ENCODE results near the gene KAT6B. TPM values are rescaled to one million over a fixed set of nuclear protein-coding genes. Genes with fewer than 3 reads are reported as not detected.
A peak's percentile ranks its signal among the peaks of the same experiment; 100 is the strongest.

Gene KAT6B
- total RNA-seq, 1 donor from 2014 or later, result 48.3 TPM

GRCh38 chr10:75065076-75065475 lies 238.7 kb downstream of the KAT6B start:
- H3K27me3 Mint-ChIP-seq, result no peaks in the 10 kb centered on the region
- no peaks in the 10 kb centered on the region for H3K9me3 Mint-ChIP-seq
- H3K36me3 Mint-ChIP-seq, result no peaks in the 10 kb centered on the region
- peaks cover 26% of the 10 kb centered on the region for H3K4me1 Mint-ChIP-seq (ENCODE audit: unreplicated experiment)
- no peak for TF ChIP-seq CTCF (conservative IDR thresholded peaks at IDR 0.05)
- H3K27ac Mint-ChIP-seq, result no peak overlapping the region
- DNase-seq (ENCODE audit: extremely low spot score, unreplicated experiment), result no peak
- H3K4me3 Mint-ChIP-seq, result no peak overlapping the region

GRCh38 chr10:75066271-75066670 lies 239.9 kb downstream of the KAT6B start:
- no peak for TF ChIP-seq CTCF (conservative IDR thresholded peaks at IDR 0.05)
- DNase-seq (ENCODE audit: extremely low spot score, unreplicated experiment), result no peak
- no peaks in the 10 kb centered on the region for H3K27me3 Mint-ChIP-seq
- no peaks in the 10 kb centered on the region for H3K9me3 Mint-ChIP-seq
- no peak overlapping the region for H3K27ac Mint-ChIP-seq
- H3K36me3 Mint-ChIP-seq, result no peaks in the 10 kb centered on the region
- H3K4me1 Mint-ChIP-seq (ENCODE audit: unreplicated experiment), result peaks cover 36% of the 10 kb centered on the region
- H3K4me3 Mint-ChIP-seq, result no peak overlapping the region

- no peak overlapping the region for H3K27ac Mint-ChIP-seq
- H3K27me3 Mint-ChIP-seq, result no peaks in the 10 kb centered on the region
- H3K9me3 Mint-ChIP-seq, result no peaks in the 10 kb centered on the region
- H3K4me1 Mint-ChIP-seq (ENCODE audit: unreplicated experiment), result peaks cover 31% of the 10 kb centered on the region
- no peak overlapping the region for H3K4me3 Mint-ChIP-seq
- no peak for DNase-seq (ENCODE audit: extremely low spot score, unreplicated experiment)
- TF ChIP-seq CTCF (conservative IDR thresholded peaks at IDR 0.05), result no peak
- no peaks in the 10 kb centered on the region for H3K36me3 Mint-ChIP-seq
Observed at GRCh38 chr10:75067272-75067671, 240.9 kb downstream of the KAT6B start.

GRCh38 chr10:75068523-75068922 lies 242.1 kb downstream of the KAT6B start:
- Mint-ChIP-seq H3K4me1 (ENCODE audit: unreplicated experiment) (peaks cover 24% of the 10 kb centered on the region), H3K4me3 (no peak overlapping the region), H3K36me3 (no peaks in the 10 kb centered on the region), H3K27ac (no peak overlapping the region), H3K27me3 (no peaks in the 10 kb centered on the region), H3K9me3 (no peaks in the 10 kb centered on the region)
- no peak for TF ChIP-seq CTCF (conservative IDR thresholded peaks at IDR 0.05)
- DNase-seq (ENCODE audit: extremely low spot score, unreplicated experiment), result no peak

GRCh38 chr10:75070476-75070875 lies 244.1 kb downstream of the KAT6B start:
- no peak for DNase-seq (ENCODE audit: extremely low spot score, unreplicated experiment)
- no peak overlapping the region for H3K4me3 Mint-ChIP-seq
- peaks cover 27% of the 10 kb centered on the region for H3K4me1 Mint-ChIP-seq (ENCODE audit: unreplicated experiment)
- H3K36me3 Mint-ChIP-seq, result no peaks in the 10 kb centered on the region
- no peaks in the 10 kb centered on the region for H3K9me3 Mint-ChIP-seq
- peaks cover 5% of the 10 kb centered on the region for H3K27me3 Mint-ChIP-seq
- no peak for TF ChIP-seq CTCF (conservative IDR thresholded peaks at IDR 0.05)
- peak overlapping the region; percentile 78 for H3K27ac Mint-ChIP-seq

- TF ChIP-seq CTCF (conservative IDR thresholded peaks at IDR 0.05), result no peak
- Mint-ChIP-seq H3K36me3 (no peaks in the 10 kb centered on the region), H3K27ac (peak overlapping the region; percentile 78), H3K27me3 (peaks cover 5% of the 10 kb centered on the region), H3K4me1 (ENCODE audit: unreplicated experiment) (peaks cover 27% of the 10 kb centered on the region), H3K9me3 (no peaks in the 10 kb centered on the region), H3K4me3 (no peak overlapping the region)
- no peak for DNase-seq (ENCODE audit: extremely low spot score, unreplicated experiment)
Observed at GRCh38 chr10:75070961-75071428, 244.6 kb downstream of the KAT6B start.
